Measurements from ENCODE around the gene SULT1E1. TPM values are rescaled to one million over a fixed set of nuclear protein-coding genes. Genes with fewer than 3 reads are reported as not detected.

Gene SULT1E1
- total and polyA plus RNA-seq, 2 donors (not counting 1 experiment from before 2014, with no cell fraction given): not detected

DNA sequence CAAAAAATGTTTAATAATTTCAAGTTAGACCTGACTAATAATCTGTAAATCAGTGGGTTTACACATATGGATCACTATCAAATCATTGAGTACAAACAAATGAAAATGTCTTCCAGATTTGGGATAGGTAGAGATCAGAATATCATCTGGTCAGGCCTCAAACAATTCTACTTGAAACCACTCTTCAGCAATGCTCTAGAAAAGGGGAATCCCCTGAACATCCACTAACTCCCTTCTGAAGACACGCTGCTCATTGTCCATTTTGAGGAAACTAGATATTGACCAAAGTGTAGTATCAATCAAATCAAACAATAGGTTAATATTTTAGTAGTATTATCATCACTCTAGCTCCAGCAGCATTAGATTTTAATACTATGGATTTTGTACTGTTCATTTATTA, 46.3 kb downstream of the SULT1E1 start:
- H3K9me3 Mint-ChIP-seq (ENCODE audit: insufficient read depth): no peaks in the 10 kb centered on the region
- H3K9me3 ChIP-seq (ENCODE audit: control extremely low read depth in 1 of 3, control insufficient read depth in 2 of 3, insufficient read depth in 1 of 3, low read length in 2 of 3): peaks cover 0 to 1% (median 0%) of the 10 kb centered on the region in 3 donors
- no peaks in the 10 kb centered on the region for H3K4me1 Mint-ChIP-seq
- H3K4me2 ChIP-seq (replicated peaks; ENCODE audit: low read depth, low read length, poor library complexity, severe bottlenecking): no peak overlapping the region
- ChIA-PET CTCF (no interaction called here), POLR2A (no interaction called here)
- H3K27me3 Mint-ChIP-seq: no peaks in the 10 kb centered on the region
- TF ChIP-seq EZH2 (IDR thresholded peaks at IDR 0.05; ENCODE audit: borderline replicate concordance, insufficient read depth, low read depth, low read length, poor library complexity, severe bottlenecking): no peak
- TF ChIP-seq, protein P1, sequence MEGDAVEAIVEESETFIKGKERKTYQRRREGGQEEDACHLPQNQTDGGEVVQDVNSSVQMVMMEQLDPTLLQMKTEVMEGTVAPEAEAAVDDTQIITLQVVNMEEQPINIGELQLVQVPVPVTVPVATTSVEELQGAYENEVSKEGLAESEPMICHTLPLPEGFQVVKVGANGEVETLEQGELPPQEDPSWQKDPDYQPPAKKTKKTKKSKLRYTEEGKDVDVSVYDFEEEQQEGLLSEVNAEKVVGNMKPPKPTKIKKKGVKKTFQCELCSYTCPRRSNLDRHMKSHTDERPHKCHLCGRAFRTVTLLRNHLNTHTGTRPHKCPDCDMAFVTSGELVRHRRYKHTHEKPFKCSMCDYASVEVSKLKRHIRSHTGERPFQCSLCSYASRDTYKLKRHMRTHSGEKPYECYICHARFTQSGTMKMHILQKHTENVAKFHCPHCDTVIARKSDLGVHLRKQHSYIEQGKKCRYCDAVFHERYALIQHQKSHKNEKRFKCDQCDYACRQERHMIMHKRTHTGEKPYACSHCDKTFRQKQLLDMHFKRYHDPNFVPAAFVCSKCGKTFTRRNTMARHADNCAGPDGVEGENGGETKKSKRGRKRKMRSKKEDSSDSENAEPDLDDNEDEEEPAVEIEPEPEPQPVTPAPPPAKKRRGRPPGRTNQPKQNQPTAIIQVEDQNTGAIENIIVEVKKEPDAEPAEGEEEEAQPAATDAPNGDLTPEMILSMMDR (IDR thresholded peaks at IDR 0.05): no peak
- H3K4me3 ChIP-seq (ENCODE audit: control extremely low read depth in 1 of 5, extremely low read depth in 1 of 5, insufficient read depth in 1 of 5, low read depth in 2 of 5, low read length in 4 of 5): no peak overlapping the region
- WGBS (ENCODE audit: insufficient coverage): no CpG with 5 or more reads among the region's 1 CpG
- no peak overlapping the region for H3K27ac Mint-ChIP-seq
- no peak overlapping the region for H3K27ac ChIP-seq (ENCODE audit: low read length in 2 of 2)
- ATAC-seq (ENCODE audit: low read depth) (no peak), DNase-seq (no peak)
- H4K20me1 ChIP-seq (ENCODE audit: control insufficient read depth, insufficient read depth, low read length, poor library complexity, severe bottlenecking): no peaks in the 10 kb centered on the region
- no peak overlapping the region for H2AFZ ChIP-seq (ENCODE audit: insufficient read depth, low read depth, low read length, poor library complexity, severe bottlenecking)
- intact Hi-C loops (cut with micrococcal nuclease): no loop called here
- no peaks in the 10 kb centered on the region for H3K27me3 ChIP-seq (replicated peaks in 1 of 4; ENCODE audit: control extremely low read depth in 1 of 4, control insufficient read depth in 3 of 4, insufficient read depth in 4 of 4, low read length in 3 of 4)
- H3K9ac ChIP-seq (ENCODE audit: low read length): no peak overlapping the region
- H3K4me3 Mint-ChIP-seq: no peak overlapping the region
- H3K79me2 ChIP-seq (ENCODE audit: control insufficient read depth, insufficient read depth, low read length): no peaks in the 10 kb centered on the region
- no peaks in the 10 kb centered on the region for H3K36me3 ChIP-seq (replicated peaks in 1 of 2; ENCODE audit: control extremely low read depth in 1 of 2, control insufficient read depth in 1 of 2, extremely low read depth in 1 of 2, insufficient read depth in 2 of 2, low read length in 1 of 2)
- H3K4me1 ChIP-seq (ENCODE audit: control insufficient read depth in 2 of 2, insufficient read depth in 2 of 2, low read length in 2 of 2): no peaks in the 10 kb centered on the region

DNA sequence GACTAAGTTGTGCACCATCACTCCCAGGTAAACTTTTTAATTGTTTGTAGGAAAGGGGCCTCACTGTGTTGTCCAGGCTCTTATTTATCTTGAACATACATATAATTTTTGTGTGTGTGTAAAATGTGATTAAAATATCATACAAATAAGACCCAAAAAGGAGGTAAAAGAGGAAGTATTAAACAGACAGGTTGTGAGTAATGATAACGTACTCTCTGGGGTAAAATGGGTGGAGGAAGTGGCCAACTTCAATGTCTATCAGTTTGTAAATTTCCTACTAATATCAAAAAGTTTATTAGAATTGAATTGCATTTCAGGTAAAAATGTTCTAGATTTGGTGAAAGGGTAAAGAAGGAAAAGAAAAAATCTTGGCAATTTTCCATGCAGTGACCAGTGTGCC, 48.8 kb downstream of the SULT1E1 start:
- intact Hi-C loops (cut with micrococcal nuclease): no loop called here
- H3K9me3 Mint-ChIP-seq (ENCODE audit: insufficient read depth): no peaks in the 10 kb centered on the region
- no peak overlapping the region for H2AFZ ChIP-seq (ENCODE audit: insufficient read depth, low read depth, low read length, poor library complexity, severe bottlenecking)

More for the DNA sequence above, 48.8 kb downstream of the SULT1E1 start:
- Mint-ChIP-seq H3K27me3 (no peaks in the 10 kb centered on the region), H3K27ac (no peak overlapping the region), H3K4me3 (no peak overlapping the region), H3K4me1 (no peaks in the 10 kb centered on the region)
- H3K27me3 ChIP-seq (replicated peaks in 1 of 4; ENCODE audit: control extremely low read depth in 1 of 4, control insufficient read depth in 3 of 4, insufficient read depth in 4 of 4, low read length in 3 of 4): no peaks in the 10 kb centered on the region
- ChIA-PET CTCF (no interaction called here), POLR2A (no interaction called here)
- no peaks in the 10 kb centered on the region for H3K4me1 ChIP-seq (ENCODE audit: control insufficient read depth in 2 of 2, insufficient read depth in 2 of 2, low read length in 2 of 2)
- H3K4me3 ChIP-seq (ENCODE audit: control extremely low read depth in 1 of 5, extremely low read depth in 1 of 5, insufficient read depth in 1 of 5, low read depth in 2 of 5, low read length in 4 of 5): no peak overlapping the region
- peaks cover 0 to 3% (median 1%) of the 10 kb centered on the region in 3 donors for H3K9me3 ChIP-seq (ENCODE audit: control extremely low read depth in 1 of 3, control insufficient read depth in 2 of 3, insufficient read depth in 1 of 3, low read length in 2 of 3)
- H4K20me1 ChIP-seq (ENCODE audit: control insufficient read depth, insufficient read depth, low read length, poor library complexity, severe bottlenecking): no peaks in the 10 kb centered on the region
- no peak overlapping the region for H3K4me2 ChIP-seq (replicated peaks; ENCODE audit: low read depth, low read length, poor library complexity, severe bottlenecking)
- H3K9ac ChIP-seq (ENCODE audit: low read length): no peak overlapping the region
- WGBS (ENCODE audit: insufficient coverage): no CpG with 5 or more reads among the region's 1 CpG
- no peak for DNase-seq
- H3K79me2 ChIP-seq (ENCODE audit: control insufficient read depth, insufficient read depth, low read length): no peaks in the 10 kb centered on the region
- no peak for ATAC-seq (ENCODE audit: low read depth)
- TF ChIP-seq, protein P1 (IDR thresholded peaks at IDR 0.05): no peak
- no peak for TF ChIP-seq EZH2 (IDR thresholded peaks at IDR 0.05; ENCODE audit: borderline replicate concordance, insufficient read depth, low read depth, low read length, poor library complexity, severe bottlenecking)
- no peak overlapping the region for H3K27ac ChIP-seq (ENCODE audit: low read length in 2 of 2)
- H3K36me3 ChIP-seq (replicated peaks in 1 of 2; ENCODE audit: control extremely low read depth in 1 of 2, control insufficient read depth in 1 of 2, extremely low read depth in 1 of 2, insufficient read depth in 2 of 2, low read length in 1 of 2): no peaks in the 10 kb centered on the region

Data from B cell (primary cell).